H9 (cell line): ENCODE data around the gene CCDC134. TPM values are rescaled to one million over a fixed set of nuclear protein-coding genes. Genes with fewer than 3 reads are reported as not detected.

Experiments
- DNase-seq: peaks from one replicate; pipeline ENCODE4 v3.0.0-alpha.2; 2017
- H2AFZ ChIP-seq: one replicate; pipeline ENCODE4 v1.6.1; 2013; ENCODE audit warnings: mild to moderate bottlenecking, low read length, control low read depth, moderate library complexity
- H2AK5ac ChIP-seq: 2 replicates; pipeline ENCODE4 v1.6.1; 2013; ENCODE audit warnings: low read length, control low read depth, mixed read lengths; ENCODE audit not compliant: insufficient read length
- H2BK120ac ChIP-seq: one replicate; pipeline ENCODE4 v1.6.1; 2013; ENCODE audit warnings: low read depth, mild to moderate bottlenecking, low read length, control low read depth, inconsistent platforms; ENCODE audit not compliant: poor library complexity, severe bottlenecking
- H2BK12ac ChIP-seq: 2 replicates; pipeline ENCODE4 v1.6.1; 2013; ENCODE audit warnings: low read length, control low read depth, mixed read lengths, low read depth; ENCODE audit not compliant: insufficient read length
- H2BK15ac ChIP-seq: 2 replicates; pipeline ENCODE4 v1.6.1; 2013; ENCODE audit warnings: low read depth, low read length, control low read depth
- H2BK20ac ChIP-seq: one replicate; pipeline ENCODE4 v1.6.1; 2013; ENCODE audit warnings: low read depth, mild to moderate bottlenecking, low read length, control low read depth, inconsistent platforms; ENCODE audit not compliant: poor library complexity, severe bottlenecking
- H2BK5ac ChIP-seq: 2 replicates; pipeline ENCODE4 v1.6.1; 2013; ENCODE audit warnings: low read length, control low read depth, mixed read lengths; ENCODE audit not compliant: insufficient read length
- H3K14ac ChIP-seq: 2 replicates; pipeline ENCODE4 v1.6.1; 2013; ENCODE audit warnings: low read length, control low read depth; ENCODE audit not compliant: insufficient read depth
- H3K18ac ChIP-seq: 2 replicates; pipeline ENCODE4 v1.6.1; 2013; ENCODE audit warnings: low read depth, mild to moderate bottlenecking, mixed read lengths, low read length, control low read depth; ENCODE audit not compliant: insufficient read length
- H3K23ac ChIP-seq: 2 replicates; pipeline ENCODE4 v1.6.1; 2013; ENCODE audit warnings: low read length, control low read depth, mixed read lengths, low read depth; ENCODE audit not compliant: insufficient read length
- H3K23me2 ChIP-seq: 2 replicates; pipeline ENCODE4 v1.6.1; 2013; ENCODE audit warnings: low read depth, mild to moderate bottlenecking, mixed read lengths, low read length, control low read depth; ENCODE audit not compliant: insufficient read length, poor library complexity, severe bottlenecking
- H3K27ac ChIP-seq: 2 replicates; pipeline ENCODE4 v1.5.1; 2013; ENCODE audit warnings: low read length, control low read depth, mixed read lengths, low read depth; ENCODE audit not compliant: insufficient read length
- H3K27me3 ChIP-seq: 2 replicates; pipeline ENCODE4 v1.6.1; 2013; ENCODE audit warnings: low read length, control low read depth, inconsistent platforms; ENCODE audit not compliant: insufficient read depth
- H3K4ac ChIP-seq: 2 replicates; pipeline ENCODE4 v1.6.1; 2013; ENCODE audit warnings: low read depth, mild to moderate bottlenecking, control low read depth, inconsistent platforms, low read length, moderate library complexity
- H3K4me1 ChIP-seq: 2 replicates; pipeline ENCODE4 v1.6.1; 2013; ENCODE audit warnings: low read length, control low read depth, inconsistent platforms; ENCODE audit not compliant: insufficient read depth
- H3K4me2 ChIP-seq: 2 replicates; pipeline ENCODE4 v1.6.1; 2013; ENCODE audit warnings: low read length, control low read depth, mixed read lengths; ENCODE audit not compliant: insufficient read length, insufficient read depth
- H3K56ac ChIP-seq: 2 replicates; pipeline ENCODE4 v1.6.1; 2013; ENCODE audit warnings: low read depth, mild to moderate bottlenecking, mixed read lengths, low read length, control low read depth; ENCODE audit not compliant: insufficient read length
- H3K79me1 ChIP-seq: 2 replicates; pipeline ENCODE4 v1.6.1; 2013; ENCODE audit warnings: low read depth, mild to moderate bottlenecking, moderate library complexity, low read length, control low read depth, inconsistent platforms; ENCODE audit not compliant: insufficient read depth, poor library complexity, severe bottlenecking
- H3K79me2 ChIP-seq: 2 replicates; pipeline ENCODE4 v1.6.1; 2013; ENCODE audit warnings: low read length, control low read depth, inconsistent platforms; ENCODE audit not compliant: insufficient read depth
- H3K9ac ChIP-seq: 2 replicates; pipeline ENCODE4 v1.6.1; 2013; ENCODE audit warnings: low read length, control low read depth, mixed read lengths; ENCODE audit not compliant: insufficient read length; ENCODE audit errors: extremely low read depth
- H3K9me3 ChIP-seq: one replicate; pipeline ENCODE4 v1.6.1; 2013; ENCODE audit warnings: low read depth, low read length, inconsistent platforms; ENCODE audit not compliant: control insufficient read depth
- H3T11ph ChIP-seq: one replicate; pipeline ENCODE4 v1.6.1; 2013; ENCODE audit warnings: mild to moderate bottlenecking, low read length, control low read depth, inconsistent platforms
- H4K20me1 ChIP-seq: one replicate; pipeline ENCODE4 v1.6.1; 2013; ENCODE audit not compliant: control insufficient read depth, insufficient read length, insufficient read depth
- H4K5ac ChIP-seq: 2 replicates; pipeline ENCODE4 v1.6.1; 2013; ENCODE audit warnings: low read depth, mild to moderate bottlenecking, mixed read lengths, low read length, control low read depth; ENCODE audit not compliant: insufficient read length
- H4K8ac ChIP-seq: replicated peaks from 2 replicates; pipeline ENCODE4 v1.6.1; 2013; ENCODE audit warnings: low read length, control low read depth, mixed read lengths, low read depth; ENCODE audit not compliant: insufficient read length
- H4K91ac ChIP-seq: 2 replicates; pipeline ENCODE4 v1.6.1; 2013; ENCODE audit warnings: low read depth, mild to moderate bottlenecking, moderate library complexity, mixed read lengths, low read length, control low read depth; ENCODE audit not compliant: insufficient read length
- H3K27ac Mint-ChIP-seq, 3 experiments: 2 replicates in 2 of 3; 3 replicates in 1 of 3; pipeline ENCODE4 v1.8.0; 2020 to 2021; ENCODE audit warnings: mixed read lengths in 3 of 3, mild to moderate bottlenecking in 1 of 3, moderate library complexity in 1 of 3
- H3K27me3 Mint-ChIP-seq: 2 replicates; pipeline ENCODE4 v1.8.0; 2021; ENCODE audit warnings: low read depth, mild to moderate bottlenecking, moderate library complexity, mixed read lengths
- H3K36me3 Mint-ChIP-seq, 3 experiments: 2 replicates in 2 of 3; 3 replicates in 1 of 3; pipeline ENCODE4 v1.8.0; 2020 to 2021; ENCODE audit warnings: low read depth in 3 of 3, mixed read lengths in 3 of 3; ENCODE audit not compliant: insufficient read depth in 1 of 3
- H3K4me1 Mint-ChIP-seq, 2 experiments: 2 replicates each; pipeline ENCODE4 v1.8.0; 2020; ENCODE audit warnings: mixed read lengths in 2 of 2
- H3K4me3 Mint-ChIP-seq, 2 experiments: 2 replicates in 1 of 2; 3 replicates in 1 of 2; pipeline ENCODE4 v1.8.0; 2020 to 2021; ENCODE audit warnings: mild to moderate bottlenecking in 2 of 2, mixed read lengths in 2 of 2, moderate library complexity in 1 of 2
- H3K9me3 Mint-ChIP-seq, 2 experiments: 2 replicates in 1 of 2; 3 replicates in 1 of 2; pipeline ENCODE4 v1.8.0; 2020; ENCODE audit warnings: mild to moderate bottlenecking in 2 of 2, mixed read lengths in 2 of 2, moderate library complexity in 1 of 2
- CTCF ChIP-seq: fragments of 200-600 bp; sonication (generic); conservative IDR thresholded peaks from 3 replicates; pipeline ENCODE4 v1.8.0; 2021; ENCODE audit warnings: antibody characterized with exemption, mild to moderate bottlenecking
- WGBS: extraction: QIAGEN DNeasy Blood & Tissue Kit; methylation state at CpG from one replicate; pipeline ENCODE4 v1.1.7; 2013; ENCODE audit warnings: missing lambda C conversion rate, low lambda C conversion rate, mixed read lengths; ENCODE audit not compliant: insufficient read length; ENCODE audit errors: extremely low coverage; 5-methylcytosine and 5-hydroxymethylcytosine counted together
- total RNA-seq: library from RNA; stranded (reverse); gene quantifications from 2 replicates; pipeline ENCODE4 v1.2.1, GENCODE V29; 2021

Gene CCDC134
- total RNA-seq, 1 experiment from 2014 or later: 20.7 TPM

DNA sequence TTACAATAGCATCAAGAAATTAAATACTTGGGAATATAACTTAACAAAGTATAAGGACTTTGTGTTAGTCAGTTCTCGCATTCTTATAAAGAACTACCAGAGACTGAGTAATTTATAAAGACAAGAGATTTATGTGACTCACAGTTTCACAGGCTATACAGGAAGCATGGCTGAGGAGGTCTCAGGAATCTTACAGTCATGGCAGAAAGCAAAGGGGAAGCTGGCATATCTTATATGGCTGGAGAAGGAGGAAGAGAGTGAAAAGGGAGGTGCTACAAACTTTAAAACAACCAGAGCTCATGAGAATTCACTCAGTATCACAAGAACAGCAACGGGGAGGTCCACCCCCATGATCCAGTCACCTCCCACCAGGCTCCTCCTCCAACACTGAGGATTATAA is 32.0 kb upstream of the CCDC134 start:
- Histone ChIP-seq H3K14ac (no peak overlapping the region), H2AFZ (no peak overlapping the region), H3K79me2 (no peaks in the 10 kb centered on the region), H3K9ac (no peak overlapping the region), H2BK120ac (no peak overlapping the region), H3T11ph (no peak overlapping the region), H2BK12ac (no peak overlapping the region), H2BK20ac (no peak overlapping the region), H3K18ac (no peak overlapping the region), H4K91ac (no peak overlapping the region), H3K4ac (no peak overlapping the region), H3K23ac (no peak overlapping the region), H3K27ac (no peak overlapping the region), H3K9me3 (no peaks in the 10 kb centered on the region), H3K4me2 (no peak overlapping the region), H3K4me1 (no peaks in the 10 kb centered on the region), H4K5ac (no peak overlapping the region), H2BK15ac (no peak overlapping the region), H3K56ac (no peak overlapping the region), H4K8ac (no peak overlapping the region), H2AK5ac (no peak overlapping the region), H2BK5ac (no peak overlapping the region), H3K27me3 (no peaks in the 10 kb centered on the region), H3K23me2 (no peaks in the 10 kb centered on the region), H3K79me1 (no peaks in the 10 kb centered on the region), H4K20me1 (no peaks in the 10 kb centered on the region)
- no peak for TF ChIP-seq CTCF
- Mint-ChIP-seq H3K27ac (peak overlapping the region in 1 of 3 experiments; percentile 52; a peak in 1 of 7 replicates), H3K9me3 (no peaks in the 10 kb centered on the region; a peak in 1 of 5 replicates), H3K4me1 (0 out of 4 replicates have a peak, but pooled peaks cover 0 to 2% of the 10 kb centered on the region in 2 experiments), H3K4me3 (no peak overlapping the region), H3K27me3 (peaks cover 14% of the 10 kb centered on the region), H3K36me3 (no peaks in the 10 kb centered on the region)
- WGBS: no CpG with 5 or more reads among the region's 2 CpGs
- DNase-seq: no peak
